Testis (tissue), 3 donors: ENCODE measurements around the gene LZTFL1. TPM values are rescaled to one million over a fixed set of nuclear protein-coding genes. Genes with fewer than 3 reads are reported as not detected.
A peak's percentile ranks its signal among the peaks of the same experiment; 100 is the strongest.

Source experiments
- DNase-seq: peaks from one replicate; pipeline ENCODE4 v3.0.0-alpha.2; 2019
- H3K27ac ChIP-seq, 2 donors: fragments of 200-600 bp; sonication (generic); one replicate each; pipeline ENCODE4 v1.5.1; 2019
- H3K27me3 ChIP-seq: fragments of 200-600 bp; sonication (generic); one replicate; pipeline ENCODE4 v1.5.1; 2019
- H3K36me3 ChIP-seq: fragments of 200-600 bp; sonication (generic); one replicate; pipeline ENCODE4 v1.5.1; 2017; ENCODE audit warnings: low read depth; ENCODE audit errors: missing control alignments
- H3K4me1 ChIP-seq: fragments of 200-600 bp; sonication (generic); one replicate; pipeline ENCODE4 v1.5.1; 2019
- H3K4me3 ChIP-seq, 2 donors: fragments of 200-600 bp; sonication (generic); one replicate each; pipeline ENCODE4 v1.5.1; 2017 to 2019
- H3K9me3 ChIP-seq: fragments of 200-600 bp; sonication (generic); one replicate; pipeline ENCODE4 v1.5.1; 2017
- POLR2A ChIP-seq: fragments of 450-650 bp; IDR thresholded peaks from one replicate; pipeline ENCODE4 v1.6.1; 2017; ENCODE audit warnings: antibody characterized with exemption, mild to moderate bottlenecking, moderate library complexity
- WGBS, 2 donors: methylation state at CpG; one replicate each; pipeline ENCODE4 v1.1.5; 2018; 5-methylcytosine and 5-hydroxymethylcytosine counted together
- intact Hi-C: fragments of 100-400 bp; cut with DNase I; formaldehyde crosslinking; loops from one replicate; pipeline ENCODE4 v1.15.1; 2023; ENCODE audit warnings: low total_unique reads
- polyA plus RNA-seq: library from polyadenylated mRNA; stranded (reverse); fragments of 350-450 nt; fragmentation: Illumina TruSeq; extraction: RNeasy Lipid Tissue Mini Kit (QIAGEN cat#74804); gene quantifications from one replicate; pipeline ENCODE4 v1.2.3, GENCODE V29; 2014; ENCODE audit warnings: low read depth, low replicate concordance; ENCODE audit not compliant: insufficient read depth
- total RNA-seq, 2 donors: library from RNA; depleted of rRNA; stranded (reverse); fragments of >200 nt; gene quantifications; one replicate each; pipeline ENCODE4 v1.2.3, GENCODE V29; 2016
- TF ChIP-seq, protein P1 (sequence below), 3 experiments: fragments of 450-650 bp in 2 of 3; fragments of 200-600 bp in 1 of 3; sonication (generic) in 1 of 3; IDR thresholded peaks; one replicate each; pipeline ENCODE4 v1.5.1; 2016 to 2019; ENCODE audit warnings: antibody characterized with exemption in 3 of 3, mild to moderate bottlenecking in 2 of 3, moderate library complexity in 1 of 3

LZTFL1 gene
- total and polyA plus RNA-seq, 3 donors from 2014 or later: 55.6 to 156 (median 66.4) TPM

DNA sequence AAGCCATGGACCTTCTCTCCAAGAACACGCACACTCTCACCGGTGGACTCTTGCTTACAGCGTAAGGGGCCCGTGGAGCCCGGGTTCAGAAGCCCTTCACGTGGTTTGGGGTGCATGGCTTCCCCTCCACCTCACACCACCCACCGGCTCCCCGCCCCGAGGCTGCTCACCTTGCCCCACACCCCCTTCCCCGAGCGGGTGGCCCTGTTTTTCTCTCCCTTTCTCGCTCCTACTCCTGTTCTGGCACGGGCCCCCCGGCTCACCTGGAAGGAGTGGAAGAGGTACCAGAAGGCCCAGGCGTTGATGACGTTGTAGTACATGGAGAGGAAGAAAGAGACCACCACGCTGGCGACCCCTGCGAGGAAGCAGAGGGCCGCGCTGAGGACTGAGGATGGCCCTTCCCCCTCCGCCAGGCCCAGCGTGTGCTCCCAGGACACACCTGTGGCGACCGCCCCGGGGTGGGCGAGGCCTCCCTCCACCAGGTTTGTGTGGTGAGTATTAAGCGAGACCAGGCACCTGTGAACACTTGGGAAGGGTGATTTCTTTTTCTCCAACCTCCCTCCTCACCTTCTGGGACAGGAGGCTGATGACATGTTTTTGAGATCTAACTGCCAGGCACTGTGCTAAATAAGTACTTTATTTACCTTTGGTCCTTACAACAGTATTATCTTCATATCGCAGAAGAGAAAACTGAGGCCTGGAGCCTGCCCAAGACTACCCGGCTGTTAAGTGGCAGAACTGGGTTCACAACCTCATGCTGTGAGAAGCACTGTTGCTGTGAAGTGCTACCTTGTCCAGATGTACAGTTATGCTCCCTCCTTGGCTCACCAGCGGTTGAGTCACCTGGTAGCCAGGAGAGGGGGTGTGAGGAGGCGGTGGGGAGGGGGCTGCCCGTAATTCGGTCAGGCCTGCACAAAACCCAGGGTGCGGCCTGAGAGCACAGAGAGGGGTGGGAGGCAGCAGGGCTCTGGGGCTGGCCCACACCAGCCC, 61.9 kb downstream of the LZTFL1 start:
- Histone ChIP-seq H3K27ac (no peak overlapping the region), H3K4me1 (no peaks in the 10 kb centered on the region), H3K27me3 (no peaks in the 10 kb centered on the region), H3K4me3 (no peak overlapping the region), H3K9me3 (no peaks in the 10 kb centered on the region), H3K36me3 (no peaks in the 10 kb centered on the region)
- TF ChIP-seq, protein P1, sequence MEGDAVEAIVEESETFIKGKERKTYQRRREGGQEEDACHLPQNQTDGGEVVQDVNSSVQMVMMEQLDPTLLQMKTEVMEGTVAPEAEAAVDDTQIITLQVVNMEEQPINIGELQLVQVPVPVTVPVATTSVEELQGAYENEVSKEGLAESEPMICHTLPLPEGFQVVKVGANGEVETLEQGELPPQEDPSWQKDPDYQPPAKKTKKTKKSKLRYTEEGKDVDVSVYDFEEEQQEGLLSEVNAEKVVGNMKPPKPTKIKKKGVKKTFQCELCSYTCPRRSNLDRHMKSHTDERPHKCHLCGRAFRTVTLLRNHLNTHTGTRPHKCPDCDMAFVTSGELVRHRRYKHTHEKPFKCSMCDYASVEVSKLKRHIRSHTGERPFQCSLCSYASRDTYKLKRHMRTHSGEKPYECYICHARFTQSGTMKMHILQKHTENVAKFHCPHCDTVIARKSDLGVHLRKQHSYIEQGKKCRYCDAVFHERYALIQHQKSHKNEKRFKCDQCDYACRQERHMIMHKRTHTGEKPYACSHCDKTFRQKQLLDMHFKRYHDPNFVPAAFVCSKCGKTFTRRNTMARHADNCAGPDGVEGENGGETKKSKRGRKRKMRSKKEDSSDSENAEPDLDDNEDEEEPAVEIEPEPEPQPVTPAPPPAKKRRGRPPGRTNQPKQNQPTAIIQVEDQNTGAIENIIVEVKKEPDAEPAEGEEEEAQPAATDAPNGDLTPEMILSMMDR (IDR thresholded peaks at IDR 0.05): no peak
- no peak for TF ChIP-seq POLR2A
- WGBS, 2 donors: 93 to 96% methylated on average over 28 to 35 of the region's 35 CpGs
- no peak for DNase-seq
- intact Hi-C loops: no loop called here

DNA sequence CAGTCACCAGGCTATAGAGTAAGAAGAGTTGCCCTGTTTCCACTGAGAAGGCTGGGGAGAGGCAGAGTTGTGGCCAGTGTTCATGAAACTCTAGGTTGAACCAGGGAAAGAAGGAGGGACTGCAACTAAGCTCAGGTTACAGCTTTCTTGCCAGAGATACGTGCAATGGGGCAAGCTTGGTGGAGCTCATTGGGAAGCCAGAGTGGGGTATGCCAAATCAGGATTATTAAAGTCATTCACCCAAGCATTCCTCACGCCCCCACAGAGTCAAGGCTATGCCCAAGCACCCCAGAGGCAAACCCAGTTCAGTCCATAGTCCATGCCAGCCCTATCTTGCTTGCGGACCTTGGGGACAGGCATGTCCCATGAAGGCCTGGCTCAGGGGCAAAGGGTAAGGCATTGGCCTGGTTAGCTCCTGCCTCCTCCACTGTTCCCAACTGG, 63.1 kb downstream of the LZTFL1 start:
- DNase-seq: no peak
- WGBS, 2 donors: 72 to 81% methylated on average over 3 of the region's 3 CpGs
- no peaks in the 10 kb centered on the region for H3K36me3 ChIP-seq
- H3K27ac ChIP-seq: no peak overlapping the region
- H3K4me1 ChIP-seq: no peaks in the 10 kb centered on the region
- no peaks in the 10 kb centered on the region for H3K27me3 ChIP-seq
- intact Hi-C loops: no loop called here
- no peaks in the 10 kb centered on the region for H3K9me3 ChIP-seq
- TF ChIP-seq, protein P1 (IDR thresholded peaks at IDR 0.05): no peak
- TF ChIP-seq POLR2A: no peak
- no peak overlapping the region for H3K4me3 ChIP-seq

GRCh38 chr3:45777746-45778386, 64.1 kb downstream of the LZTFL1 start:
- TF ChIP-seq POLR2A: no peak
- Histone ChIP-seq H3K27me3 (no peaks in the 10 kb centered on the region), H3K4me3 (no peak overlapping the region), H3K4me1 (no peaks in the 10 kb centered on the region), H3K36me3 (no peaks in the 10 kb centered on the region), H3K9me3 (no peaks in the 10 kb centered on the region), H3K27ac (no peak overlapping the region)
- WGBS, 2 donors: 77 to 87% methylated on average over 6 to 11 of the region's 11 CpGs
- no peak for DNase-seq
- intact Hi-C loops: no loop called here

DNA sequence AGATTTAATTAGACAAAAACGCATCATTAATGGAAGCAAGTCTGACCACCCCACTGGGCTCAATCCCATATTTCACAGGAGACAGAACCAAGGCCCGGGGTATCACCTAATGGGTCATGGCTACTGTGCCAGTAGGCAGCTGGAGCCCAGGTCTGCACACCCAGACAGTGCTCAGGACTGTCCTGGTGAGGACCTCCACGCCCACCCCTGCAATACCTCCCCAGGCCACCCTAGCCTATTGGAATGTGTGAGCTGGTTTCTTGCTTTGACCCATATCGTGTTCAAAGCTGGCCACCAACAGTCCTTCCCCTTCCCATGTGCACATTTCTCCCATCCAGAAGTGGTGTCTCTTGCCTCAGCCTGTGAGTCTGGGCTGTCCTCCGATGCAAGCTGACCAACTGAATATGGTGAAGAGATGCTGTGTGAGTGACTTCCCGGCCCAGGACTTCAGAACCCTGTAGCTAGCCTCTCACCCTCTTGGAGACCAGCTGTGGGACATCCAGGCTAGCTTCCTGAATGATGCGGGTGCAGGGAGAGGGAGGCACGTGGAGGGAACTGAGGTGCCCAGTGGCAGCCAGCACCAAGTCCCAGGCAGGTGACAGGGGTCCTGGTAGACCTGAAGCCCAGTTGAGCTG, 64.7 kb downstream of the LZTFL1 start:
- 78 to 86% methylated on average over 5 to 8 of the region's 8 CpGs for WGBS, 2 donors
- intact Hi-C loops: no loop called here
- no peaks in the 10 kb centered on the region for H3K36me3 ChIP-seq
- H3K27ac ChIP-seq: no peak overlapping the region
- no peak for DNase-seq
- H3K4me1 ChIP-seq: no peaks in the 10 kb centered on the region
- TF ChIP-seq, protein P1 (IDR thresholded peaks at IDR 0.05): no peak
- no peak for TF ChIP-seq POLR2A
- no peaks in the 10 kb centered on the region for H3K9me3 ChIP-seq
- H3K27me3 ChIP-seq: no peaks in the 10 kb centered on the region
- no peak overlapping the region for H3K4me3 ChIP-seq

- H3K4me3 ChIP-seq: no peak overlapping the region
- H3K36me3 ChIP-seq: no peaks in the 10 kb centered on the region
- no peaks in the 10 kb centered on the region for H3K4me1 ChIP-seq
- no peak for TF ChIP-seq POLR2A
- TF ChIP-seq, protein P1 (IDR thresholded peaks at IDR 0.05): no peak
- peak; percentile 23 for DNase-seq
- H3K9me3 ChIP-seq: no peaks in the 10 kb centered on the region
- H3K27ac ChIP-seq: no peak overlapping the region
- H3K27me3 ChIP-seq: no peaks in the 10 kb centered on the region
- WGBS, 2 donors: 44 to 60% methylated on average over 8 of the region's 8 CpGs
- intact Hi-C loops: no loop called here
Measured at GRCh38 chr3:45776611-45777010, 65.3 kb downstream of the LZTFL1 start.
